Natural killer cell (primary cell): ENCODE data around the gene CNKSR2. TPM values are rescaled to one million over a fixed set of nuclear protein-coding genes. Genes with fewer than 3 reads are reported as not detected.
A peak's percentile ranks its signal among the peaks of the same experiment; 100 is the strongest.

Source experiments
- ATAC-seq, 3 donors: fragments of 150-1000 bp in 2 of 3; fragments of 200-7000 bp in 1 of 3; cut with Tn5 transposase; 1 replicate in 1 of 3; 2 replicates in 2 of 3; pipeline ENCODE4 v1.10.0; 2021; ENCODE audit warnings: mild to moderate bottlenecking in 2 of 3, moderate library complexity in 2 of 3
- DNase-seq, 2 donors: peaks; one replicate each; pipeline versions ENCODE4 v3.0.0 to v3.0.0-alpha.2; 2013 to 2021; ENCODE audit warnings: mixed read lengths in 1 of 2
- H3K27ac ChIP-seq: one replicate; pipeline ENCODE4 v1.5.1; 2013; ENCODE audit warnings: mild to moderate bottlenecking, low read length
- H3K27me3 ChIP-seq: one replicate; pipeline ENCODE4 v1.6.1; 2013; ENCODE audit warnings: low read length; ENCODE audit not compliant: control insufficient read depth, insufficient read depth
- H3K36me3 ChIP-seq: one replicate; pipeline ENCODE4 v1.6.1; 2013; ENCODE audit warnings: low read length; ENCODE audit not compliant: control insufficient read depth, insufficient read depth
- H3K4me1 ChIP-seq: one replicate; pipeline ENCODE4 v1.6.1; 2013; ENCODE audit warnings: low read length; ENCODE audit not compliant: control insufficient read depth, insufficient read depth
- H3K4me3 ChIP-seq: one replicate; pipeline ENCODE4 v1.5.1; 2013; ENCODE audit warnings: low read length
- H3K9me3 ChIP-seq: one replicate; pipeline ENCODE4 v1.6.1; 2013; ENCODE audit warnings: low read length; ENCODE audit not compliant: control insufficient read depth, insufficient read depth
- H3K27ac Mint-ChIP-seq, 2 donors: one replicate each; pipeline ENCODE4 v1.8.0; 2022; ENCODE audit warnings: mild to moderate bottlenecking in 2 of 2, mixed read lengths in 2 of 2, moderate library complexity in 1 of 2
- H3K27me3 Mint-ChIP-seq, 2 donors: one replicate each; pipeline ENCODE4 v1.8.0; 2022; ENCODE audit warnings: low read depth in 2 of 2, mixed read lengths in 2 of 2
- H3K36me3 Mint-ChIP-seq: one replicate; pipeline ENCODE4 v1.8.0; 2022; ENCODE audit warnings: mixed read lengths
- H3K4me1 Mint-ChIP-seq, 2 donors: one replicate each; pipeline ENCODE4 v1.8.0; 2022; ENCODE audit warnings: mixed read lengths in 2 of 2
- H3K4me3 Mint-ChIP-seq: one replicate; pipeline ENCODE4 v1.8.0; 2022; ENCODE audit warnings: mild to moderate bottlenecking, moderate library complexity, mixed read lengths
- H3K9me3 Mint-ChIP-seq, 2 donors: one replicate each; pipeline ENCODE4 v1.8.0; 2022; ENCODE audit warnings: mixed read lengths in 2 of 2
- CTCF ChIP-seq: fragments of 200-600 bp; IDR thresholded peaks from one replicate; pipeline ENCODE4 v1.8.0; 2022; ENCODE audit warnings: antibody characterized with exemption
- WGBS: methylation state at CpG from one replicate; pipeline ENCODE4 v1.1.7; 2013; ENCODE audit warnings: missing lambda C conversion rate; ENCODE audit not compliant: insufficient coverage; 5-methylcytosine and 5-hydroxymethylcytosine counted together
- intact Hi-C: fragments of 100-400 bp; cut with micrococcal nuclease; formaldehyde crosslinking; loops from one replicate; pipeline ENCODE4 v1.14.2; 2022
- total RNA-seq, 4 donors: library from RNA; stranded (reverse); fragments of 120-200 nt in 1 of 4; gene quantifications; one replicate each; pipeline versions ENCODE4 v1.2.3 to v1.2.4, GENCODE V29; 2013 to 2022

The CNKSR2 gene
- total RNA-seq, 3 donors from 2014 or later (not counting 1 experiment from before 2014, with no cell fraction given) = 1.8 to 2.2 (median 1.8) TPM

- Mint-ChIP-seq H3K4me1 (no peaks in the 10 kb centered on the region), H3K36me3 (no peaks in the 10 kb centered on the region), H3K27ac (no peak overlapping the region), H3K9me3 (peaks cover 0 to 2% of the 10 kb centered on the region in 2 donors), H3K27me3 (peaks cover 0 to 4% of the 10 kb centered on the region in 2 donors), H3K4me3 (no peak overlapping the region)
- WGBS = 71% methylated on average over 1 of the region's 2 CpGs
- Histone ChIP-seq H3K9me3 (no peaks in the 10 kb centered on the region), H3K36me3 (no peaks in the 10 kb centered on the region), H3K27me3 (no peaks in the 10 kb centered on the region), H3K27ac (no peak overlapping the region), H3K4me1 (peaks cover 5% of the 10 kb centered on the region), H3K4me3 (no peak overlapping the region)
- TF ChIP-seq CTCF = no peak
- DNase-seq = no peak
- intact Hi-C loops = no loop called here
- no peak for ATAC-seq
Observed at GRCh38 chrX:21369613-21370012, 4.6 kb upstream of the CNKSR2 start.

- ATAC-seq (no peak), DNase-seq (peak in 1 of 2 donors; percentile 12)
- WGBS = 67% methylated on average over 2 of the region's 7 CpGs
- Histone ChIP-seq H3K9me3 (no peaks in the 10 kb centered on the region), H3K36me3 (no peaks in the 10 kb centered on the region), H3K4me3 (no peak overlapping the region), H3K27me3 (no peaks in the 10 kb centered on the region), H3K27ac (no peak overlapping the region), H3K4me1 (peaks cover 5% of the 10 kb centered on the region)
- Mint-ChIP-seq H3K36me3 (no peaks in the 10 kb centered on the region), H3K4me1 (no peaks in the 10 kb centered on the region), H3K9me3 (peaks cover 0 to 2% of the 10 kb centered on the region in 2 donors), H3K4me3 (peak overlapping the region; percentile 71), H3K27me3 (peaks cover 9% of the 10 kb centered on the region in 2 donors), H3K27ac (no peak overlapping the region)
- intact Hi-C loops = no loop called here
- no peak for TF ChIP-seq CTCF
Observed at GRCh38 chrX:21373001-21373400, 1.2 kb upstream of the CNKSR2 start.

GRCh38 chrX:21373637-21374162 is 518 bp upstream of the CNKSR2 start:
- no peaks in the 10 kb centered on the region for H3K9me3 ChIP-seq
- DNase-seq (peak in 1 of 2 donors; percentile 47), ATAC-seq (peak in 2 of 3 donors; percentile 41 to 42)
- peaks cover 9% of the 10 kb centered on the region in 2 donors for H3K27me3 Mint-ChIP-seq
- H3K9me3 Mint-ChIP-seq = no peaks in the 10 kb centered on the region
- TF ChIP-seq CTCF = no peak
- H3K4me3 ChIP-seq = peak overlapping the region; percentile 45
- H3K27ac Mint-ChIP-seq = peak overlapping the region in 1 of 2 donors; percentile 16
- intact Hi-C loops = no loop called here
- H3K4me3 Mint-ChIP-seq = peak overlapping the region; percentile 71
- H3K27ac ChIP-seq = no peak overlapping the region
- peaks cover 5% of the 10 kb centered on the region for H3K4me1 ChIP-seq
- H3K27me3 ChIP-seq = no peaks in the 10 kb centered on the region
- H3K36me3 Mint-ChIP-seq = no peaks in the 10 kb centered on the region
- WGBS = under 1% methylated on average over 50 of the region's 50 CpGs
- H3K4me1 Mint-ChIP-seq = no peaks in the 10 kb centered on the region
- H3K36me3 ChIP-seq = no peaks in the 10 kb centered on the region
